ENCODE results near the gene C18orf63. TPM values are rescaled to one million over a fixed set of nuclear protein-coding genes. Genes with fewer than 3 reads are reported as not detected.

The C18orf63 gene
- polyA plus RNA-seq = not detected

DNA sequence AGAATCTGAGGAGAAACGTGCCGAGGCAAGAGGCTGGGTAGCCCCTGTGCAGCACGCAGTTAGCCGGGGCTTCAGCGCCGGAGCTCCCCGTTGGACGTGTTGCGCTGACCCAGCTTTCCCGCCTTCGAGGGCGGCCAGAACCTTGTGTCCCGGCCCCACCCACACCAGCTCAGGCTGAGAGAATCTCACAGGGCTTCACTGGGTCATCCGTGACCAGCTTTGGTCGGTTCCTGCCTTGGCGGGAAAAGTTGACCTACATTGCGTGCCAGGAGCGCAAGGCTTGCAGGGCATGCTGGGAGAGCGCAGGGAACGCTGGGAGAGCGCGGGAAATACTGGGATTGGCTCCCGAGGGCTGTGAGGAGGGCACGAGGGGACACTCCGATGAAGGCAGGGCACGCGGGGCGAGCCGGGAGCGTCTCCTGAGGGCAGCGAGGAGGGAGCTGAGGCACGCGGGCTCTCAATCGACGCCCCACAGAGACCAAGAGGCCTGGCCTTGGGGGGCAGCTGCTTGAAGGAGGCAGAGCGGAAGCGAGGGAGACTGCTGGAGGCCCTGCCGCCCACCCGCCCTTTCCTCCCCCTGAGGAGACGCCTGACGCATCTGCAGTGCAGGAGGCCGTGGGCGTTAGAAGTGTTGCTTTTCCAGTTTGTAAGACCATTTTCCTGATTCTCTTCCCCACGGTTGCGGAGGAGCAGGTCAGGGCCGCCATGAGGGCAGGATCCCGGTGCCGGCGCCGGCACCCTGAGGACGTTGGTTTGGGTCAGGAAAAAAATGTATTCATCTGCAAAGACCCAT lies at the start of gene C18orf63:
TSS of gene C18orf63 (plus strand) at position 376 of the 793 bp plus-strand sequence. CDS start 2,027 bp downstream, outside the sequence.
- whole genome bisulfite sequencing, 2 donors = 93 to 95% methylated on average over 51 of the region's 51 CpGs
- no peak within 1 kb of the TSS for H3K4me3 ChIP-seq (ENCODE audit: low read depth in 1 of 2, low read length in 2 of 2)
- no peaks in the 10 kb centered on the region for H3K9me3 ChIP-seq (ENCODE audit: control insufficient read depth in 2 of 2, insufficient read depth in 1 of 2, low read depth in 1 of 2, low read length in 1 of 2)
- H3K36me3 ChIP-seq (ENCODE audit: control insufficient read depth in 2 of 2, insufficient read depth in 2 of 2, low read length in 1 of 2) = no peaks in the 10 kb centered on the region
- no peaks in the 10 kb centered on the region for H3K4me1 ChIP-seq (ENCODE audit: control insufficient read depth in 2 of 2, insufficient read depth in 2 of 2, low read length in 1 of 2)
- no peak within 1 kb of the TSS for H3K27ac ChIP-seq (ENCODE audit: low read depth in 2 of 2, low read length in 1 of 2)
- no peaks in the 10 kb centered on the region for H3K27me3 ChIP-seq (ENCODE audit: control insufficient read depth in 1 of 2, insufficient read depth in 2 of 2, low read length in 2 of 2)

- WGBS, 2 donors = 60 to 73% methylated on average over 9 of the region's 9 CpGs
- no peak overlapping the region for H3K4me3 ChIP-seq (ENCODE audit: low read depth in 1 of 2, low read length in 2 of 2)
- no peak overlapping the region for H3K27ac ChIP-seq (ENCODE audit: low read depth in 2 of 2, low read length in 1 of 2)
- H3K9me3 ChIP-seq (ENCODE audit: control insufficient read depth in 2 of 2, insufficient read depth in 1 of 2, low read depth in 1 of 2, low read length in 1 of 2) = no peaks in the 10 kb centered on the region
- H3K4me1 ChIP-seq (ENCODE audit: control insufficient read depth in 2 of 2, insufficient read depth in 2 of 2, low read length in 1 of 2) = peaks cover 0 to 5% of the 10 kb centered on the region in 2 donors
- H3K36me3 ChIP-seq (ENCODE audit: control insufficient read depth in 2 of 2, insufficient read depth in 2 of 2, low read length in 1 of 2) = peaks cover 0 to 8% of the 10 kb centered on the region in 2 donors
- H3K27me3 ChIP-seq (ENCODE audit: control insufficient read depth in 1 of 2, insufficient read depth in 2 of 2, low read length in 2 of 2) = no peaks in the 10 kb centered on the region
Measured at GRCh38 chr18:74266161-74266560, 49.5 kb upstream of the C18orf63 start.

DNA sequence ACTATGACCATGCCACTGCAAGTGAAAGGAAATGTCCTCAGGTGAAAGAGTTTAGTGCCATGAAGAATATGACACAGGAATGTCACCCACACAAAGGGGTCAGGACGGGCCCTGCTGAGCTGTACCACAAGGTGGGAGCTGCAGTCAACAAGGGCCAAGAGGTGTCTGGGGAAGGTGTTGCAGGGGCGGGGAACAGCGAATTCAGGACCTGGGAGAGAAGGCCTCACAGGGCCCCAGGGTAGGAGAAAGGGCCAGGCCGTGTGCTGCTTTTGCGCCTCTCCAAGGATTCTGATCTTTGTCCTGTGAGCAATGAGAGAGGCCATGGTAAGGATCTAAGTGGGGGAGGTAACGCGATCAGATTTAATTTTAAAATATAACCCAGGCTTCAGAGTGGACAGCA lies 47.5 kb upstream of the C18orf63 start:
- H3K36me3 ChIP-seq (ENCODE audit: control insufficient read depth in 2 of 2, insufficient read depth in 2 of 2, low read length in 1 of 2) = peaks cover 0 to 3% of the 10 kb centered on the region in 2 donors
- H3K9me3 ChIP-seq (ENCODE audit: control insufficient read depth in 2 of 2, insufficient read depth in 1 of 2, low read depth in 1 of 2, low read length in 1 of 2) = no peaks in the 10 kb centered on the region
- H3K27ac ChIP-seq (ENCODE audit: low read depth in 2 of 2, low read length in 1 of 2) = no peak overlapping the region
- no peaks in the 10 kb centered on the region for H3K27me3 ChIP-seq (ENCODE audit: control insufficient read depth in 1 of 2, insufficient read depth in 2 of 2, low read length in 2 of 2)
- H3K4me3 ChIP-seq (ENCODE audit: low read depth in 1 of 2, low read length in 2 of 2) = no peak overlapping the region
- WGBS, 2 donors = 87 to 96% methylated on average over 7 of the region's 7 CpGs
- H3K4me1 ChIP-seq (ENCODE audit: control insufficient read depth in 2 of 2, insufficient read depth in 2 of 2, low read length in 1 of 2) = peaks cover 0 to 5% of the 10 kb centered on the region in 2 donors

DNA sequence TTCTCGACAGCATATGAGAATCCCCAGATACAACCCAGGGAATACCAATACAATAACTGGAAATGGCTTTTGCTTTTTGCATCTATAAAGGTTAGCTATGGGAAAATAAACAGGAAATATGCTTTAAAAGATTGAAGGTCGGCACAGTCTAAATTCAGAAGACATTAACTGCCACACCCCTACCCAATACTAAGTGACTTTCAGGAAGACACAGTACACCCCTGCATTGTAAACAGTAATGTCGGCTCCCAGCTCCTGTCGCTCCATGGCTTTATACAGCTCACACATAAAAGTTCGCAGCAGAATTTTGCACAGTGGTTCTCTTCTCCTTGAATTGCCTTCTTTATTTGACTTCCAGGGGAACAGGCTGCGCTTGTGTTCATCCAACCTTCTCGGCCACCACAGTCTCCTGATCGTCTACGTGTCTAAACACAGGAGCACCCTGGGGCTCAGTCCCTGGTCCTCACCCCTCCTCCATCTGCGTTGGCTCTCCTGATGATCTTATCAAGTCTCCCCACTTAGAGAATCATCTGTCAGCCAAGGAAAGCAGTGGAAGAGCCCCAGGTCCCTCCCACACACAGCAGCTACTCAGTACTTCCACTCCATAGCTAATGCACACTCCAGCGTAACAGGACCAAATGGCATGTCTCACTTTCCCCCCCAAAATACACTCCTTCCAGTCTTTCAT lies 46.6 kb upstream of the C18orf63 start:
- Histone ChIP-seq H3K27me3 (ENCODE audit: control insufficient read depth in 1 of 2, insufficient read depth in 2 of 2, low read length in 2 of 2) (no peaks in the 10 kb centered on the region), H3K4me3 (ENCODE audit: low read depth in 1 of 2, low read length in 2 of 2) (no peak overlapping the region), H3K36me3 (ENCODE audit: control insufficient read depth in 2 of 2, insufficient read depth in 2 of 2, low read length in 1 of 2) (peaks cover 0 to 3% of the 10 kb centered on the region in 2 donors), H3K9me3 (ENCODE audit: control insufficient read depth in 2 of 2, insufficient read depth in 1 of 2, low read depth in 1 of 2, low read length in 1 of 2) (peaks cover 0 to 2% of the 10 kb centered on the region in 2 donors), H3K4me1 (ENCODE audit: control insufficient read depth in 2 of 2, insufficient read depth in 2 of 2, low read length in 1 of 2) (peaks cover 5 to 10% of the 10 kb centered on the region in 2 donors), H3K27ac (ENCODE audit: low read depth in 2 of 2, low read length in 1 of 2) (no peak overlapping the region)
- WGBS, 2 donors = 51 to 60% methylated on average over 11 of the region's 11 CpGs

- Histone ChIP-seq H3K27ac (ENCODE audit: low read depth in 2 of 2, low read length in 1 of 2) (peak overlapping the region in 1 of 2 donors; percentile 44), H3K4me3 (ENCODE audit: low read depth in 1 of 2, low read length in 2 of 2) (no peak overlapping the region)
- 57 to 60% methylated on average over 3 of the region's 3 CpGs for WGBS, 2 donors
Measured at GRCh38 chr18:74271635-74272034, 44.0 kb upstream of the C18orf63 start.

GRCh38 chr18:74273394-74273793 lies 42.2 kb upstream of the C18orf63 start:
- Histone ChIP-seq H3K4me3 (ENCODE audit: low read depth in 1 of 2, low read length in 2 of 2) (no peak overlapping the region), H3K9me3 (ENCODE audit: control insufficient read depth in 2 of 2, insufficient read depth in 1 of 2, low read depth in 1 of 2, low read length in 1 of 2) (peaks cover 0 to 2% of the 10 kb centered on the region in 2 donors), H3K4me1 (ENCODE audit: control insufficient read depth in 2 of 2, insufficient read depth in 2 of 2, low read length in 1 of 2) (peaks cover 5 to 21% of the 10 kb centered on the region in 2 donors), H3K27me3 (ENCODE audit: control insufficient read depth in 1 of 2, insufficient read depth in 2 of 2, low read length in 2 of 2) (no peaks in the 10 kb centered on the region), H3K36me3 (ENCODE audit: control insufficient read depth in 2 of 2, insufficient read depth in 2 of 2, low read length in 1 of 2) (no peaks in the 10 kb centered on the region), H3K27ac (ENCODE audit: low read depth in 2 of 2, low read length in 1 of 2) (no peak overlapping the region)
- WGBS, 2 donors = 64 to 78% methylated on average over 3 of the region's 3 CpGs

More at GRCh38 chr18:74271635-74272034, 44.0 kb upstream of the C18orf63 start:
- peaks cover 0 to 2% of the 10 kb centered on the region in 2 donors for H3K9me3 ChIP-seq (ENCODE audit: control insufficient read depth in 2 of 2, insufficient read depth in 1 of 2, low read depth in 1 of 2, low read length in 1 of 2)
- H3K36me3 ChIP-seq (ENCODE audit: control insufficient read depth in 2 of 2, insufficient read depth in 2 of 2, low read length in 1 of 2) = peaks cover 0 to 3% of the 10 kb centered on the region in 2 donors
- peaks cover 5 to 16% of the 10 kb centered on the region in 2 donors for H3K4me1 ChIP-seq (ENCODE audit: control insufficient read depth in 2 of 2, insufficient read depth in 2 of 2, low read length in 1 of 2)
- H3K27me3 ChIP-seq (ENCODE audit: control insufficient read depth in 1 of 2, insufficient read depth in 2 of 2, low read length in 2 of 2) = no peaks in the 10 kb centered on the region

GRCh38 chr18:74274700-74275099 lies 40.9 kb upstream of the C18orf63 start:
- Histone ChIP-seq H3K27me3 (ENCODE audit: control insufficient read depth in 1 of 2, insufficient read depth in 2 of 2, low read length in 2 of 2) (no peaks in the 10 kb centered on the region), H3K27ac (ENCODE audit: low read depth in 2 of 2, low read length in 1 of 2) (no peak overlapping the region), H3K4me1 (ENCODE audit: control insufficient read depth in 2 of 2, insufficient read depth in 2 of 2, low read length in 1 of 2) (peaks cover 5 to 15% of the 10 kb centered on the region in 2 donors), H3K9me3 (ENCODE audit: control insufficient read depth in 2 of 2, insufficient read depth in 1 of 2, low read depth in 1 of 2, low read length in 1 of 2) (peaks cover 0 to 2% of the 10 kb centered on the region in 2 donors), H3K36me3 (ENCODE audit: control insufficient read depth in 2 of 2, insufficient read depth in 2 of 2, low read length in 1 of 2) (no peaks in the 10 kb centered on the region), H3K4me3 (ENCODE audit: low read depth in 1 of 2, low read length in 2 of 2) (no peak overlapping the region)
- WGBS, 2 donors = 69 to 77% methylated on average over 4 of the region's 4 CpGs

DNA sequence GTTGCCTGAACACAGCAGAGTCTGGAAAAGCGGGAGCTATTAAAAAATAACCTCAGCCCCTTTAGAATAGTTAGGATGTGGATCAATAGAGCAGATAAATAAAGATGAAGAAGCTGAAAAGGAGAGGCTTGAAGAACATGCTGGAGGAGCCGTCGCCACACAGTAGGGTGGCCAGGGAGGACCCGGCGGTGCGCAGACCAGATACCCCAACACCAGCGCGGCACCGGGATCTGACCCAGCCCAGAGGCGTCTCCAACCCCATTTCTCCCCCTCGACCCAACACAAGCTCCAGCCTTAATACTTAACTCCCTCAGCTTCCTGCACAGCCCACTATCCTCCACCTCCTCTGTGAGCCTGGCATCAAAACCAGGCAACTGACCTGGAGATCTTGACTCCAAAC lies 39.9 kb upstream of the C18orf63 start:
- 88 to 90% methylated on average over 11 of the region's 11 CpGs for WGBS, 2 donors
- H3K4me3 ChIP-seq (ENCODE audit: low read depth in 1 of 2, low read length in 2 of 2) = no peak overlapping the region
- H3K9me3 ChIP-seq (ENCODE audit: control insufficient read depth in 2 of 2, insufficient read depth in 1 of 2, low read depth in 1 of 2, low read length in 1 of 2) = peaks cover 0 to 2% of the 10 kb centered on the region in 2 donors
- H3K36me3 ChIP-seq (ENCODE audit: control insufficient read depth in 2 of 2, insufficient read depth in 2 of 2, low read length in 1 of 2) = no peaks in the 10 kb centered on the region
- peaks cover 5 to 15% of the 10 kb centered on the region in 2 donors for H3K4me1 ChIP-seq (ENCODE audit: control insufficient read depth in 2 of 2, insufficient read depth in 2 of 2, low read length in 1 of 2)
- no peaks in the 10 kb centered on the region for H3K27me3 ChIP-seq (ENCODE audit: control insufficient read depth in 1 of 2, insufficient read depth in 2 of 2, low read length in 2 of 2)
- no peak overlapping the region for H3K27ac ChIP-seq (ENCODE audit: low read depth in 2 of 2, low read length in 1 of 2)

DNA sequence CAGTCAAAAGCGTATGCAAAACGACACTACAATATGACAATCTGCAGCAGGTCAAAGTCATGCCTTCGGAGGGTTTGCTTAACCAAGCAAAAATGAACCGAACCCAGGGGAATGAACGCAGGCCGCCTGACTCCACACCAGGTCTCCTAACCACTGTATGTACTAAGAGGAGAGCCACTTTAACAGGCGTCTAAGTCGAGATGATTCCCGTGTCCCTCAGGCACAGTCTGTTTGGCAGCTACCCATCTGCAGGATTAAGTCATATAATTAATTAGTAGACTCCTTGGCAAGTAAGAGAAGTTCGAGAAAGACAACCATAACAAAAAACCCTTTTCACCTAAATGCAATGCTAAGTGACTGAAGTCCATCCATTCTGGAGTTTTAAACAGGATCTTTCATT lies 39.0 kb upstream of the C18orf63 start:
- Histone ChIP-seq H3K27ac (ENCODE audit: low read depth in 2 of 2, low read length in 1 of 2) (no peak overlapping the region), H3K4me1 (ENCODE audit: control insufficient read depth in 2 of 2, insufficient read depth in 2 of 2, low read length in 1 of 2) (peaks cover 5 to 19% of the 10 kb centered on the region in 2 donors), H3K4me3 (ENCODE audit: low read depth in 1 of 2, low read length in 2 of 2) (no peak overlapping the region), H3K9me3 (ENCODE audit: control insufficient read depth in 2 of 2, insufficient read depth in 1 of 2, low read depth in 1 of 2, low read length in 1 of 2) (peaks cover 0 to 2% of the 10 kb centered on the region in 2 donors), H3K36me3 (ENCODE audit: control insufficient read depth in 2 of 2, insufficient read depth in 2 of 2, low read length in 1 of 2) (no peaks in the 10 kb centered on the region), H3K27me3 (ENCODE audit: control insufficient read depth in 1 of 2, insufficient read depth in 2 of 2, low read length in 2 of 2) (no peaks in the 10 kb centered on the region)
- 45 to 51% methylated on average over 10 of the region's 10 CpGs for WGBS, 2 donors

All from esophagus (tissue), 2 donors.